Endothelial cell of umbilical vein (primary cell): ENCODE measurements around the gene LRRC34. TPM values are rescaled to one million over a fixed set of nuclear protein-coding genes. Genes with fewer than 3 reads are reported as not detected.

Experiments used
- BruUV-seq: library from RNA; stranded (reverse); fragments of 400-500 nt; replicated peaks from 2 replicates; lab custom pipeline; 2021; lab: Mats Ljungman, UMichigan
- CTCF ChIA-PET: fragments of 300-600, 350-600 bp; sonication (Branson Sonifier 250); formaldehyde crosslinking; loops from one replicate; lab custom pipeline; 2021; ENCODE audit warnings: antibody characterized with exemption, inconsistent platforms; lab: Charles Lee
- POLR2A ChIA-PET: fragments of 300-600, 350-600 bp; sonication (Branson Sonifier 250); formaldehyde crosslinking; loops from one replicate; lab custom pipeline; 2021; ENCODE audit warnings: antibody characterized with exemption, inconsistent platforms; lab: Charles Lee
- DNase-seq: peaks from one replicate; pipeline ENCODE4 v3.0.0-alpha.2; 2011; ENCODE audit warnings: low read depth, low spot score
- FAIRE-seq: peaks from 2 replicates; lab custom pipeline; 2011; peaks lifted over from hg19 to GRCh38; lab: Jason Lieb, UNC
- H2AFZ ChIP-seq: 2 replicates; pipeline ENCODE4 v1.6.0; 2012; ENCODE audit warnings: low read depth, low read length, control low read depth, inconsistent platforms
- H3K27ac ChIP-seq: 2 replicates; pipeline ENCODE4 v1.5.1; 2011; ENCODE audit warnings: low read depth, mild to moderate bottlenecking, control low read depth, low read length, moderate library complexity; ENCODE audit not compliant: insufficient read depth
- H3K27me3 ChIP-seq, 2 experiments: 2 replicates each; pipeline versions ENCODE4 v1.6.0 to v1.6.1; 2011; ENCODE audit warnings: low read length in 2 of 2, mixed read lengths in 1 of 2; ENCODE audit not compliant: control insufficient read depth in 2 of 2, insufficient read depth in 2 of 2
- H3K36me3 ChIP-seq, 2 experiments: 2 replicates in 1 of 2; 3 replicates in 1 of 2; pipeline ENCODE4 v1.5.1; 2011; ENCODE audit warnings: low read length in 2 of 2, mild to moderate bottlenecking in 1 of 2, moderate library complexity in 1 of 2; ENCODE audit not compliant: control insufficient read depth in 2 of 2, insufficient read depth in 2 of 2; ENCODE audit errors: extremely low read depth in 1 of 2
- H3K4me1 ChIP-seq: 3 replicates; pipeline ENCODE4 v1.5.1; 2011; ENCODE audit warnings: mild to moderate bottlenecking, low read length; ENCODE audit not compliant: control insufficient read depth, insufficient read depth; ENCODE audit errors: extremely low read depth
- H3K4me2 ChIP-seq: 2 replicates; pipeline ENCODE4 v1.6.1; 2011; ENCODE audit warnings: low read length, control low read depth, mixed read lengths; ENCODE audit not compliant: insufficient read depth
- H3K4me3 ChIP-seq, 3 experiments: fragments of 200-600 bp in 1 of 3; sonication (generic), shearing (Covaris generic) in 1 of 3; replicated peaks in 1 of 3; 2 replicates each; pipeline ENCODE4 v1.5.1; 2011 to 2016; ENCODE audit warnings: control low read depth in 3 of 3, low read length in 3 of 3, mild to moderate bottlenecking in 2 of 3, inconsistent platforms in 1 of 3, low read depth in 1 of 3, moderate library complexity in 1 of 3; ENCODE audit not compliant: insufficient read depth in 1 of 3
- H3K79me2 ChIP-seq: 2 replicates; pipeline ENCODE4 v1.6.0; 2012; ENCODE audit warnings: low read length, inconsistent platforms; ENCODE audit not compliant: control insufficient read depth, insufficient read depth
- H3K9ac ChIP-seq: replicated peaks from 2 replicates; pipeline ENCODE3; 2011; ENCODE audit warnings: low read length, control low read depth; ENCODE audit not compliant: insufficient read depth; ENCODE audit errors: extremely low read depth
- H3K9me1 ChIP-seq: replicated peaks from 3 replicates; pipeline ENCODE4 v1.6.0; 2011; ENCODE audit warnings: mild to moderate bottlenecking, low read length; ENCODE audit not compliant: control insufficient read depth, insufficient read depth; ENCODE audit errors: extremely low read depth
- H3K9me3 ChIP-seq: replicated peaks from 2 replicates; pipeline ENCODE4 v1.5.1; 2012; ENCODE audit warnings: low read length, inconsistent platforms; ENCODE audit not compliant: control insufficient read depth, insufficient read depth
- H4K20me1 ChIP-seq: replicated peaks from 2 replicates; pipeline ENCODE3; 2011; ENCODE audit warnings: mild to moderate bottlenecking, low read length; ENCODE audit not compliant: control insufficient read depth, insufficient read depth; ENCODE audit errors: extremely low read depth
- GATA2 ChIP-seq: IDR thresholded peaks from 2 replicates; pipeline ENCODE4 v1.7.0; 2011; ENCODE audit warnings: low read depth, mild to moderate bottlenecking, moderate library complexity, mixed read lengths, low read length; ENCODE audit not compliant: insufficient read length, insufficient read depth
- POLR2AphosphoS5 ChIP-seq: IDR thresholded peaks from 2 replicates; pipeline ENCODE4 v1.6.1; 2012; ENCODE audit warnings: low read depth, mild to moderate bottlenecking, control low read depth, low read length, moderate library complexity; ENCODE audit not compliant: insufficient read depth
- dilution Hi-C: fragments of 300-500 bp; cut with MboI; formaldehyde crosslinking; loops from one replicate; pipeline ENCODE4 v1.15.0; 2019; ENCODE audit warnings: low sequenced_read_pairs; ENCODE audit not compliant: extremely low pct_ligation_motif_present
- intact Hi-C: fragments of 100-400 bp; cut with micrococcal nuclease; formaldehyde crosslinking; loops from one replicate; pipeline ENCODE4 v1.10.0; 2022
- polyA plus RNA-seq, 4 experiments: library from polyadenylated mRNA; depleted of rRNA in 3 of 4; stranded (reverse) in 3 of 4; unstranded in 1 of 4; fragments of >200 nt; gene quantifications; 2 replicates each; pipeline versions ENCODE4 v1.2.1 to v1.2.3, GENCODE V29; 2011 to 2012; ENCODE audit warnings: missing spikeins in 1 of 4
- total RNA-seq: library from RNA; stranded (reverse); gene quantifications from 2 replicates; pipeline ENCODE4 v1.2.3, GENCODE V29; 2021
- TF ChIP-seq, protein P1 (sequence below), 2 donors: IDR thresholded peaks; 1 replicate in 1 of 2; 2 replicates in 1 of 2; pipeline ENCODE4 v1.5.1; 2011; ENCODE audit warnings: low read length in 2 of 2, mild to moderate bottlenecking in 2 of 2, moderate library complexity in 2 of 2, control low read depth in 1 of 2, inconsistent platforms in 1 of 2, low read depth in 1 of 2; ENCODE audit not compliant: insufficient read depth in 1 of 2; ENCODE audit errors: extremely low read depth in 1 of 2

Gene LRRC34
- total and polyA plus RNA-seq, 2 donors (not counting 3 experiments of a cell fraction or from before 2014, with no cell fraction given), result 0.72 to 2.5 TPM

- no TSS peak for BruUV-seq
- Histone ChIP-seq H3K4me2 (peak overlapping the region; percentile 98), H4K20me1 (no peaks in the 10 kb centered on the region), H2AFZ (peak overlapping the region; percentile 77), H3K27ac (peak overlapping the region; percentile 94), H3K4me3 (peak overlapping the region; percentile 77 to 94 (median 83)), H3K9ac (peak overlapping the region; percentile 93), H3K36me3 (peaks cover 0 to 3% of the 10 kb centered on the region in 2 experiments), H3K27me3 (no peaks in the 10 kb centered on the region), H3K4me1 (peaks cover 13% of the 10 kb centered on the region), H3K9me3 (no peaks in the 10 kb centered on the region), H3K79me2 (peaks cover 29% of the 10 kb centered on the region), H3K9me1 (no peaks in the 10 kb centered on the region)
- TF ChIP-seq, protein P1, sequence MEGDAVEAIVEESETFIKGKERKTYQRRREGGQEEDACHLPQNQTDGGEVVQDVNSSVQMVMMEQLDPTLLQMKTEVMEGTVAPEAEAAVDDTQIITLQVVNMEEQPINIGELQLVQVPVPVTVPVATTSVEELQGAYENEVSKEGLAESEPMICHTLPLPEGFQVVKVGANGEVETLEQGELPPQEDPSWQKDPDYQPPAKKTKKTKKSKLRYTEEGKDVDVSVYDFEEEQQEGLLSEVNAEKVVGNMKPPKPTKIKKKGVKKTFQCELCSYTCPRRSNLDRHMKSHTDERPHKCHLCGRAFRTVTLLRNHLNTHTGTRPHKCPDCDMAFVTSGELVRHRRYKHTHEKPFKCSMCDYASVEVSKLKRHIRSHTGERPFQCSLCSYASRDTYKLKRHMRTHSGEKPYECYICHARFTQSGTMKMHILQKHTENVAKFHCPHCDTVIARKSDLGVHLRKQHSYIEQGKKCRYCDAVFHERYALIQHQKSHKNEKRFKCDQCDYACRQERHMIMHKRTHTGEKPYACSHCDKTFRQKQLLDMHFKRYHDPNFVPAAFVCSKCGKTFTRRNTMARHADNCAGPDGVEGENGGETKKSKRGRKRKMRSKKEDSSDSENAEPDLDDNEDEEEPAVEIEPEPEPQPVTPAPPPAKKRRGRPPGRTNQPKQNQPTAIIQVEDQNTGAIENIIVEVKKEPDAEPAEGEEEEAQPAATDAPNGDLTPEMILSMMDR (IDR thresholded peaks at IDR 0.05; ENCODE audit: extremely low read depth in 1 of 2, insufficient read depth in 1 of 2, low read depth in 1 of 2, low read length in 2 of 2), result no peak
- peak; percentile 89 for TF ChIP-seq GATA2
- peak; percentile 49 for TF ChIP-seq POLR2AphosphoS5
- ChIA-PET POLR2A (interaction anchor here (0.6 to 0.7 kb wide), 5 partner anchors 23 to 632 kb away, joined by 3 to 10 read pairs (median 4); no protein-coding TSS in a partner anchor), CTCF (interaction anchor here (1.0 kb wide), 1 partner anchor 819 kb away, joined by 3 read pairs; no protein-coding TSS in a partner anchor)
- intact Hi-C loops (loop anchor here (2.0 to 5.0 kb wide), 5 partner anchors 41 to 624 kb away; partner anchors contain the start of genes GPR160, LRRC34, LRRIQ4 and SEC62), dilution Hi-C loops (no loop called here)
- DNase-seq, result peak; percentile 95
- peak; percentile 85 for FAIRE-seq
Measured at GRCh38 chr3:169771497-169772304, 41.0 kb downstream of the LRRC34 start.
